ENCODE results near the gene SPATC1L. TPM values are rescaled to one million over a fixed set of nuclear protein-coding genes. Genes with fewer than 3 reads are reported as not detected.

The SPATC1L gene
- total RNA-seq, 1 experiment from 2014 or later = 11.3 TPM

- H3K27ac Mint-ChIP-seq (ENCODE audit: low read depth, unreplicated experiment) = no peak overlapping the region
- no TSS peak for BruUV-seq (replicated peaks)
Observed at GRCh38 chr21:46124083-46124925, 60.0 kb downstream of the SPATC1L start.

GRCh38 chr21:46122758-46123683, 61.2 kb downstream of the SPATC1L start:
- no peaks in the 10 kb centered on the region for H3K36me3 Mint-ChIP-seq (ENCODE audit: insufficient read depth, unreplicated experiment)
- no peaks in the 10 kb centered on the region for H3K27me3 Mint-ChIP-seq (ENCODE audit: insufficient read depth, unreplicated experiment)
- ChIA-PET POLR2A (interaction anchor here (0.6 kb wide), 1 partner anchor 19 kb away, joined by 4 read pairs; no protein-coding TSS in a partner anchor), CTCF (interaction anchor here (2.8 kb wide), 1 partner anchor 20 kb away, joined by 7 read pairs; no protein-coding TSS in a partner anchor)
- no peak overlapping the region for H3K27ac Mint-ChIP-seq (ENCODE audit: low read depth, unreplicated experiment)
- H3K4me1 Mint-ChIP-seq (ENCODE audit: insufficient read depth, unreplicated experiment) = peaks cover 6% of the 10 kb centered on the region
- no peaks in the 10 kb centered on the region for H3K9me3 Mint-ChIP-seq (ENCODE audit: unreplicated experiment)
- no peak for DNase-seq (ENCODE audit: unreplicated experiment)
- no peak for TF ChIP-seq CTCF (IDR thresholded peaks at IDR 0.05; ENCODE audit: unreplicated experiment)
- intact Hi-C loops (cut with micrococcal nuclease) = no loop called here
- BruUV-seq (replicated peaks) = no TSS peak
- no peak overlapping the region for H3K4me3 Mint-ChIP-seq (ENCODE audit: unreplicated experiment)

More at GRCh38 chr21:46124083-46124925, 60.0 kb downstream of the SPATC1L start:
- H3K36me3 Mint-ChIP-seq (ENCODE audit: insufficient read depth, unreplicated experiment) = no peaks in the 10 kb centered on the region
- no peak for DNase-seq (ENCODE audit: unreplicated experiment)
- intact Hi-C loops (cut with micrococcal nuclease) = no loop called here
- H3K9me3 Mint-ChIP-seq (ENCODE audit: unreplicated experiment) = no peaks in the 10 kb centered on the region
- H3K4me3 Mint-ChIP-seq (ENCODE audit: unreplicated experiment) = no peak overlapping the region
- no peaks in the 10 kb centered on the region for H3K27me3 Mint-ChIP-seq (ENCODE audit: insufficient read depth, unreplicated experiment)
- TF ChIP-seq CTCF (IDR thresholded peaks at IDR 0.05; ENCODE audit: unreplicated experiment) = no peak
- peaks cover 6% of the 10 kb centered on the region for H3K4me1 Mint-ChIP-seq (ENCODE audit: insufficient read depth, unreplicated experiment)
- ChIA-PET POLR2A (no interaction called here), CTCF (no interaction called here)

GRCh38 chr21:46122237-46122671, 62.0 kb downstream of the SPATC1L start:
- H3K4me3 Mint-ChIP-seq (ENCODE audit: unreplicated experiment) = no peak overlapping the region
- H3K9me3 Mint-ChIP-seq (ENCODE audit: unreplicated experiment) = no peaks in the 10 kb centered on the region
- TF ChIP-seq CTCF (IDR thresholded peaks at IDR 0.05; ENCODE audit: unreplicated experiment) = no peak
- no peaks in the 10 kb centered on the region for H3K36me3 Mint-ChIP-seq (ENCODE audit: insufficient read depth, unreplicated experiment)
- BruUV-seq (replicated peaks) = no TSS peak
- peak; percentile 64 for DNase-seq (ENCODE audit: unreplicated experiment)
- no peak overlapping the region for H3K27ac Mint-ChIP-seq (ENCODE audit: low read depth, unreplicated experiment)
- POLR2A ChIA-PET = no interaction called here
- CTCF ChIA-PET = interaction anchor here (0.7 to 2.8 kb wide), 2 partner anchors 21 to 71 kb away, joined by 3 to 7 read pairs; no protein-coding TSS in a partner anchor
- peaks cover 6% of the 10 kb centered on the region for H3K4me1 Mint-ChIP-seq (ENCODE audit: insufficient read depth, unreplicated experiment)
- H3K27me3 Mint-ChIP-seq (ENCODE audit: insufficient read depth, unreplicated experiment) = no peaks in the 10 kb centered on the region
- intact Hi-C loops (cut with micrococcal nuclease) = no loop called here
